SU-DHL-6 (cell line): ENCODE data around the gene TMEM81.
A peak's percentile ranks its signal among the peaks of the same experiment; 100 is the strongest.

Experiments used
- H2AFZ ChIP-seq: fragments of 200-600 bp; sonication (generic); 2 replicates; pipeline ENCODE4 v1.6.1; 2014; ENCODE audit warnings: low read depth, mild to moderate bottlenecking, moderate library complexity, mixed read lengths, antibody characterized with exemption, low read length; ENCODE audit not compliant: severe bottlenecking
- H3F3A ChIP-seq: fragments of 200-600 bp; shearing (Covaris generic); 2 replicates; pipeline ENCODE4 v1.6.0; 2016; ENCODE audit warnings: antibody characterized with exemption, mild to moderate bottlenecking; ENCODE audit not compliant: insufficient read depth
- H3K27ac ChIP-seq: fragments of 200-600 bp; sonication (generic); 2 replicates; pipeline ENCODE4 v1.5.1; 2016; ENCODE audit warnings: low read depth, mild to moderate bottlenecking, low read length, moderate library complexity, mixed read lengths
- H3K27me3 ChIP-seq: fragments of 200-600 bp; sonication (generic), shearing (Covaris generic); 2 replicates; pipeline ENCODE4 v1.6.0; 2014; ENCODE audit warnings: mild to moderate bottlenecking, low read length
- H3K36me3 ChIP-seq: fragments of 200-600 bp; sonication (generic); 2 replicates; pipeline ENCODE4 v1.6.1; 2014; ENCODE audit warnings: mild to moderate bottlenecking, low read length, mixed read lengths
- H3K4me2 ChIP-seq: fragments of 300-600, 200-600 bp; shearing (Covaris generic), sonication (generic); 2 replicates; pipeline ENCODE4 v1.6.0; 2014; ENCODE audit warnings: low read length, low read depth, mild to moderate bottlenecking; ENCODE audit not compliant: poor library complexity, severe bottlenecking
- H3K4me3 ChIP-seq: fragments of 200-600 bp; sonication (generic); 2 replicates; pipeline ENCODE4 v1.5.1; 2014; ENCODE audit warnings: antibody characterized with exemption, low read length, mild to moderate bottlenecking, mixed read lengths; ENCODE audit not compliant: insufficient read depth, poor library complexity, severe bottlenecking
- H3K79me2 ChIP-seq: fragments of 200-600 bp; sonication (generic); 2 replicates; pipeline ENCODE4 v1.6.1; 2014; ENCODE audit warnings: mild to moderate bottlenecking, low read length, moderate library complexity; ENCODE audit not compliant: insufficient read depth
- H3K9ac ChIP-seq: fragments of 200-600 bp; sonication (generic); 2 replicates; pipeline ENCODE4 v1.7.0; 2014; ENCODE audit warnings: mild to moderate bottlenecking, low read length
- H3K9me2 ChIP-seq: fragments of 200-600 bp; sonication (generic); replicated peaks from 2 replicates; pipeline ENCODE4 v1.6.1; 2014; ENCODE audit warnings: low read length; ENCODE audit not compliant: insufficient read depth
- H3K9me3 ChIP-seq: fragments of 200-600 bp; sonication (generic); 2 replicates; pipeline ENCODE4 v1.6.1; 2014; ENCODE audit warnings: low read length, mixed read lengths; ENCODE audit not compliant: insufficient read depth
- H4K20me1 ChIP-seq: fragments of 200-600 bp; sonication (generic); 2 replicates; pipeline ENCODE4 v1.6.1; 2014; ENCODE audit warnings: low read depth, mild to moderate bottlenecking, antibody characterized with exemption, low read length, moderate library complexity, mixed read lengths
- CTCF ChIP-seq: fragments of 200-600 bp; sonication (generic); IDR thresholded peaks from one replicate; pipeline ENCODE4 v1.5.1; 2017; ENCODE audit warnings: antibody characterized with exemption, mild to moderate bottlenecking, low read length, moderate library complexity; ENCODE audit not compliant: insufficient read depth, poor library complexity, severe bottlenecking
- EZH2phosphoT487 ChIP-seq: fragments of 200-600 bp; sonication (generic), shearing (Covaris generic); conservative IDR thresholded peaks from 2 replicates; pipeline ENCODE4 v1.6.1; 2018; ENCODE audit warnings: mild to moderate bottlenecking, antibody characterized with exemption, low read length, moderate library complexity, mixed read lengths

TMEM81 gene

GRCh38 chr1:205128050-205128449, 43.8 kb upstream of the TMEM81 start:
- H3F3A ChIP-seq: 0 out of 2 replicates have a peak, but pooled peaks cover 7% of the 10 kb centered on the region
- H3K9me3 ChIP-seq: no peaks in the 10 kb centered on the region
- H3K4me3 ChIP-seq: no peak overlapping the region
- no peaks in the 10 kb centered on the region for H3K9me2 ChIP-seq
- no peaks in the 10 kb centered on the region for H4K20me1 ChIP-seq
- H3K27me3 ChIP-seq: no peaks in the 10 kb centered on the region
- no peaks in the 10 kb centered on the region for H3K79me2 ChIP-seq
- H3K4me2 ChIP-seq: no peak overlapping the region
- H3K9ac ChIP-seq: no peak overlapping the region
- TF ChIP-seq EZH2phosphoT487 (no peak), CTCF (no peak)
- H2AFZ ChIP-seq: no peak overlapping the region
- no peak overlapping the region for H3K27ac ChIP-seq
- H3K36me3 ChIP-seq: no peaks in the 10 kb centered on the region

GRCh38 chr1:205127646-205128045, 43.4 kb upstream of the TMEM81 start:
- TF ChIP-seq CTCF: no peak
- TF ChIP-seq EZH2phosphoT487: no peak
- Histone ChIP-seq H3F3A (0 out of 2 replicates have a peak, but pooled peaks cover 7% of the 10 kb centered on the region), H3K4me2 (no peak overlapping the region), H3K9me3 (no peaks in the 10 kb centered on the region), H3K27me3 (no peaks in the 10 kb centered on the region), H3K36me3 (no peaks in the 10 kb centered on the region), H3K9me2 (no peaks in the 10 kb centered on the region), H4K20me1 (no peaks in the 10 kb centered on the region), H3K79me2 (no peaks in the 10 kb centered on the region), H3K4me3 (no peak overlapping the region), H3K27ac (no peak overlapping the region), H3K9ac (no peak overlapping the region), H2AFZ (no peak overlapping the region)

- Histone ChIP-seq H3K4me3 (no peak overlapping the region), H3K9me3 (no peaks in the 10 kb centered on the region), H2AFZ (peak overlapping the region; percentile 88), H3K4me2 (peak overlapping the region; percentile 30), H4K20me1 (no peaks in the 10 kb centered on the region), H3K9ac (no peak overlapping the region), H3K79me2 (peaks cover 21% of the 10 kb centered on the region), H3K27ac (no peak overlapping the region), H3K27me3 (no peaks in the 10 kb centered on the region), H3K9me2 (no peaks in the 10 kb centered on the region), H3K36me3 (no peaks in the 10 kb centered on the region), H3F3A (0 out of 2 replicates have a peak, but pooled peaks cover 7% of the 10 kb centered on the region)
- TF ChIP-seq EZH2phosphoT487 (no peak), CTCF (no peak)
These were observed 40.5 kb upstream of the TMEM81 start for GRCh38 chr1:205124726-205125125.
